IMR-90 (cell line): ENCODE measurements around the gene NPL. TPM values are rescaled to one million over a fixed set of nuclear protein-coding genes. Genes with fewer than 3 reads are reported as not detected.

ENCODE experiments used
- ATAC-seq: fragments of 200-7000 bp; cut with Tn5 transposase; 2 replicates; pipeline ENCODE4 v1.9.1; 2020; ENCODE audit warnings: low read depth, mild to moderate bottlenecking, moderate library complexity
- BruUV-seq: library from RNA; stranded (reverse); fragments of 400-500 nt; replicated peaks from 2 replicates; lab custom pipeline; 2021; lab: Mats Ljungman, UMichigan
- CTCF ChIA-PET: fragments of 300-600 bp; formaldehyde crosslinking; extraction: SDS; loops from one replicate; lab custom pipeline; 2021; ENCODE audit warnings: antibody characterized with exemption; lab: Yijun Ruan, JAX
- POLR2A ChIA-PET: fragments of 300-600 bp; sonication (Branson Sonifier 250); formaldehyde crosslinking; loops from one replicate; lab custom pipeline; 2022; ENCODE audit warnings: antibody characterized with exemption; ENCODE audit not compliant: unreplicated experiment; lab: Charles Lee
- DNase-seq: peaks from one replicate; pipeline ENCODE4 v3.0.0; 2013
- H2AFZ ChIP-seq: replicated peaks from 2 replicates; pipeline ENCODE3; 2013; ENCODE audit warnings: low read length, mild to moderate bottlenecking; ENCODE audit not compliant: poor library complexity
- H2AK5ac ChIP-seq: 2 replicates; pipeline ENCODE4 v1.6.1; 2013; ENCODE audit warnings: low read depth, low read length, inconsistent platforms
- H2AK9ac ChIP-seq: replicated peaks from 2 replicates; pipeline ENCODE3; 2013; ENCODE audit warnings: mild to moderate bottlenecking, low read depth, low read length, moderate library complexity; ENCODE audit not compliant: poor library complexity
- H2BK120ac ChIP-seq: 2 replicates; pipeline ENCODE4 v1.6.1; 2013; ENCODE audit warnings: low read depth, low read length, inconsistent platforms
- H2BK15ac ChIP-seq: 3 replicates; pipeline ENCODE4 v1.6.1; 2013; ENCODE audit warnings: low read depth, low read length, inconsistent platforms
- H2BK20ac ChIP-seq: 2 replicates; pipeline ENCODE4 v1.6.1; 2013; ENCODE audit warnings: low read depth, mild to moderate bottlenecking, inconsistent platforms, low read length, moderate library complexity
- H2BK5ac ChIP-seq: 2 replicates; pipeline ENCODE4 v1.6.1; 2013; ENCODE audit warnings: mild to moderate bottlenecking, low read depth, low read length, inconsistent platforms; ENCODE audit not compliant: poor library complexity, severe bottlenecking
- H3K14ac ChIP-seq: replicated peaks from 2 replicates; pipeline ENCODE4 v1.6.1; 2013; ENCODE audit warnings: low read depth, low read length, inconsistent platforms
- H3K18ac ChIP-seq: 2 replicates; pipeline ENCODE4 v1.6.1; 2013; ENCODE audit warnings: low read depth, low read length, control low read depth
- H3K23ac ChIP-seq: 2 replicates; pipeline ENCODE4 v1.6.1; 2013; ENCODE audit warnings: low read depth, low read length, inconsistent platforms
- H3K27ac ChIP-seq: 2 replicates; pipeline ENCODE4 v1.5.1; 2013; ENCODE audit warnings: mild to moderate bottlenecking, control low read depth, low read length; ENCODE audit not compliant: insufficient read depth
- H3K27me3 ChIP-seq: 2 replicates; pipeline ENCODE4 v1.6.1; 2013; ENCODE audit warnings: low read length; ENCODE audit not compliant: control insufficient read depth, insufficient read depth
- H3K36me3 ChIP-seq: 2 replicates; pipeline ENCODE4 v1.6.1; 2013; ENCODE audit warnings: low read length, mixed read lengths; ENCODE audit not compliant: control insufficient read depth, insufficient read depth
- H3K4ac ChIP-seq: 2 replicates; pipeline ENCODE4 v1.6.1; 2013; ENCODE audit warnings: low read depth, low read length, inconsistent platforms
- H3K4me1 ChIP-seq: 2 replicates; pipeline ENCODE4 v1.6.1; 2013; ENCODE audit warnings: low read length, mixed read lengths; ENCODE audit not compliant: control insufficient read depth, insufficient read depth
- H3K4me2 ChIP-seq: 2 replicates; pipeline ENCODE4 v1.6.1; 2013; ENCODE audit warnings: low read depth, mild to moderate bottlenecking, control low read depth, low read length, moderate library complexity
- H3K4me3 ChIP-seq: 2 replicates; pipeline ENCODE4 v1.5.1; 2013; ENCODE audit warnings: low read depth, mild to moderate bottlenecking, control low read depth, low read length, moderate library complexity; ENCODE audit not compliant: insufficient read depth
- H3K56ac ChIP-seq: 2 replicates; pipeline ENCODE4 v1.6.1; 2013; ENCODE audit warnings: low read length, inconsistent platforms; ENCODE audit not compliant: insufficient read depth; ENCODE audit errors: extremely low read depth
- H3K79me1 ChIP-seq, 2 experiments: 2 replicates each; pipeline ENCODE4 v1.6.1; 2013; ENCODE audit warnings: low read length in 2 of 2, inconsistent platforms in 1 of 2, low read depth in 1 of 2
- H3K9ac ChIP-seq: 2 replicates; pipeline ENCODE4 v1.6.1; 2013; ENCODE audit warnings: low read depth, low read length, control low read depth
- H3K9me1 ChIP-seq: 2 replicates; pipeline ENCODE4 v1.6.1; 2013; ENCODE audit warnings: low read length, inconsistent platforms; ENCODE audit not compliant: insufficient read depth
- H3K9me3 ChIP-seq: 2 replicates; pipeline ENCODE4 v1.6.1; 2013; ENCODE audit warnings: low read length; ENCODE audit not compliant: control insufficient read depth, insufficient read depth
- H4K20me1 ChIP-seq: 2 replicates; pipeline ENCODE4 v1.6.1; 2013; ENCODE audit warnings: low read length, inconsistent platforms; ENCODE audit not compliant: insufficient read depth
- H4K5ac ChIP-seq: 2 replicates; pipeline ENCODE4 v1.6.1; 2013; ENCODE audit warnings: mild to moderate bottlenecking, low read depth, low read length, control low read depth
- H4K8ac ChIP-seq, 2 experiments: 2 replicates each; pipeline ENCODE4 v1.6.1; 2013; ENCODE audit warnings: low read depth in 2 of 2, low read length in 2 of 2, control low read depth in 1 of 2, inconsistent platforms in 1 of 2
- H4K91ac ChIP-seq: 2 replicates; pipeline ENCODE4 v1.6.1; 2013; ENCODE audit warnings: low read depth, low read length, inconsistent platforms; ENCODE audit not compliant: insufficient read depth
- BHLHE40 ChIP-seq: fragments of 150-350 bp; IDR thresholded peaks from 2 replicates; pipeline ENCODE4 v1.6.1; 2016; ENCODE audit warnings: mild to moderate bottlenecking, low read depth, low read length
- MAFK ChIP-seq: IDR thresholded peaks from 2 replicates; pipeline ENCODE4 v1.6.1; 2012; ENCODE audit warnings: low read depth, low read length, improper control_type of control experiment
- MAZ ChIP-seq: IDR thresholded peaks from 2 replicates; pipeline ENCODE4 v1.6.1; 2012; ENCODE audit warnings: low read depth, mild to moderate bottlenecking, low read length, improper control_type of control experiment, moderate library complexity, borderline replicate concordance
- MXI1 ChIP-seq: IDR thresholded peaks from 2 replicates; pipeline ENCODE4 v1.6.1; 2012; ENCODE audit warnings: low read depth, mild to moderate bottlenecking, low read length, moderate library complexity, borderline replicate concordance
- POLR2A ChIP-seq: IDR thresholded peaks from 2 replicates; pipeline ENCODE4 v1.6.1; 2012; ENCODE audit warnings: mild to moderate bottlenecking, low read depth, low read length
- RAD21 ChIP-seq: IDR thresholded peaks from 2 replicates; pipeline ENCODE4 v1.6.1; 2012; ENCODE audit warnings: low read length, improper control_type of control experiment
- SMC3 ChIP-seq: fragments of 150-350 bp; IDR thresholded peaks from 2 replicates; pipeline ENCODE4 v1.6.1; 2016; ENCODE audit warnings: low read depth, mild to moderate bottlenecking, antibody characterized with exemption, low read length, moderate library complexity
- WGBS, 2 experiments: methylation state at CpG; one replicate each; pipeline versions ENCODE4 v1.1.5 to v1.1.7; 2013; ENCODE audit warnings: missing lambda C conversion rate in 2 of 2; ENCODE audit not compliant: insufficient read length in 1 of 2; ENCODE audit errors: extremely low coverage in 2 of 2; 5-methylcytosine and 5-hydroxymethylcytosine counted together
- dilution Hi-C: fragments of 300-500 bp; cut with HindIII; formaldehyde crosslinking; loops from one replicate; pipeline ENCODE4 v1.14.3; 2018; ENCODE audit warnings: low sequenced_read_pairs; ENCODE audit not compliant: unreplicated experiment
- in situ Hi-C: fragments of 300-500 bp; cut with MboI; formaldehyde crosslinking; loops from 3 replicates; pipeline ENCODE4 v1.14.3; 2019; ENCODE audit warnings: low sequenced_read_pairs, inconsistent platforms, mixed read lengths
- intact Hi-C: fragments of 100-400 bp; cut with micrococcal nuclease; formaldehyde crosslinking; loops from 2 replicates; pipeline ENCODE4 v1.10.0; 2022
- polyA plus RNA-seq, 3 experiments: library from polyadenylated mRNA; depleted of rRNA; stranded (reverse); fragments of >200 nt; gene quantifications; 2 replicates each; pipeline ENCODE4 v1.2.3, GENCODE V29; 2012; ENCODE audit warnings: low replicate concordance in 1 of 3
- total RNA-seq: library from RNA; depleted of rRNA; stranded (reverse); fragments of >200 nt; gene quantifications from 2 replicates; pipeline ENCODE4 v1.2.3, GENCODE V29; 2012

NPL gene
- total and polyA plus RNA-seq, 2 of the 4 experiments (the other 2 are of a cell fraction) = 0.36 to 0.68 TPM

DNA sequence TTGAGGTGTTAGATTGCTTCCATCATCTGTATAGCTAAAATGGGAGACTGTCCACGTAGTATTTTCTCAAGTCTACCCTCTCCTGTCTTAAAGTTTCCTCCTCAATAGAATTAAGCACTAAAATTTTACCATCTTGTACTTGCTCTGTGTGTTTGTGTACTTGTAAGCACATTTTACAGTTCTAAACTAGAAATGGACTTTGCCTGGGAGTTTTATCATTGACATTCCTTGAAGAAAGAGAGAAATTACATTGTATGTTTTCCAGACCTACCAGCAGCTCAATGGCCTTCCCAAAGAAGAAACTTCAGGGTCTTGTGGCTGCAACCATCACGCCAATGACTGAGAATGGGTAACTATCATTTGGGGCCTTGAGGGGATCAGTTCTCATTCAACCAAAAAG is 4.5 kb downstream of the NPL start:
- no peak for ATAC-seq
- dilution Hi-C loops (no loop called here), intact Hi-C loops (no loop called here), in situ Hi-C loops (loop anchor here (25.0 kb wide), 1 partner anchor 707 kb away; no protein-coding TSS in a partner anchor)
- H3K14ac ChIP-seq = no peak overlapping the region
- TF ChIP-seq RAD21 = no peak
- no peak for TF ChIP-seq POLR2A
- TF ChIP-seq SMC3 = no peak
- no peak for TF ChIP-seq MAZ
- TF ChIP-seq BHLHE40 = no peak
- no peak for TF ChIP-seq MXI1
- no peak for TF ChIP-seq MAFK
- no peaks in the 10 kb centered on the region for H3K9me1 ChIP-seq
- H4K91ac ChIP-seq = no peak overlapping the region
- no peak overlapping the region for H2BK15ac ChIP-seq
- DNase-seq = no peak
- no peak overlapping the region for H3K27ac ChIP-seq
- H4K20me1 ChIP-seq = no peaks in the 10 kb centered on the region
- no peak overlapping the region for H4K8ac ChIP-seq
- no peak overlapping the region for H3K23ac ChIP-seq
- H2BK120ac ChIP-seq = no peak overlapping the region
- H3K4me1 ChIP-seq = no peaks in the 10 kb centered on the region
- no peak overlapping the region for H4K5ac ChIP-seq
- H2AK5ac ChIP-seq = no peak overlapping the region
- POLR2A ChIA-PET = no interaction called here
- H3K18ac ChIP-seq = no peak overlapping the region
- H3K79me1 ChIP-seq = no peaks in the 10 kb centered on the region
- WGBS, 2 experiments = no CpG with 5 or more reads among the region's 2 CpGs
- peaks cover 19% of the 10 kb centered on the region for H3K27me3 ChIP-seq
- no peak overlapping the region for H2AK9ac ChIP-seq
- H3K4me2 ChIP-seq = no peak overlapping the region
- no peak overlapping the region for H2BK5ac ChIP-seq
- H3K36me3 ChIP-seq = no peaks in the 10 kb centered on the region
- no peak overlapping the region for H3K9ac ChIP-seq
- no peak overlapping the region for H3K4me3 ChIP-seq
- CTCF ChIA-PET = no interaction called here
- H3K9me3 ChIP-seq = no peaks in the 10 kb centered on the region
- no peak overlapping the region for H2AFZ ChIP-seq
- BruUV-seq = no TSS peak
- H3K4ac ChIP-seq = no peak overlapping the region
- no peak overlapping the region for H3K56ac ChIP-seq
- no peak overlapping the region for H2BK20ac ChIP-seq
